ENCODE results near the gene MUSTN1. TPM values are rescaled to one million over a fixed set of nuclear protein-coding genes. Genes with fewer than 3 reads are reported as not detected.

The MUSTN1 gene
- total RNA-seq, result 3.4 and 4.1 TPM in 2 replicates
- long read RNA-seq, partial matches to known transcripts, result 0 of 1 reads
- long read RNA-seq, other reads (novel, unspliced or antisense), result 0 of 1 reads

DNA sequence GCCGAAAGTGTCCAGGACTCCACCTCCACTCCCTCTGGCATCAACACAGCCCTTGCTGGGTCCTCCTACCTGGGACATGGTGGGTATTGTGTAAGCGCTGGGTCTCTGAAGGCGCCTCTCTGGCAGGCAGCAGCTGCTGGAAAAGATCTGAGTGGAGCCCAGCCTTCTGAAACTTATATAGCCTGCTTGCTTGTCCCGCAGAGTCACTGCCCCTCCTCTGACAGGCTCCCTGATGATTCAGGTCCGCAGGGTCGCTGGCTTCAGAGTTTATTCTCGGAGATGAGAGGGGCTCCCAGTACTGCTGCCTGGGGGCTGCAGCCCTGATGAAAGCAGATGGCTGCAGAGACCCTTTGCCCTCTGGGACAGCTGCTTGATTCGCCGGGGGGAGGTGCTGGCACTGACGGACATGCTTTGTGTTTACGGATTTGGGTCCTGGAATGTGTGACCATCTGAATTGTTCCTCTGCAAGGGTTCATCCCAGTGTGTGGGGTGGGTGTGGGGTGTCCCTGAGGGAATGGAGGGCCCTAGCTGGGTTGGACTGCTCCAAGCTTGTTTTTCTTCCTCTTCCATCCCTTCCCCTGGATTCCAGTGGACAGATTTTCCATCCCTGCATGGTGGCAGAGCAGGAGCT, at the start of gene MUSTN1:
Gene MUSTN1 (minus strand): TSS at position 149 of the 631 bp plus-strand sequence. CDS start 71 bp downstream, at position 78.
- Mint-ChIP-seq H3K27ac (ENCODE audit: unreplicated experiment) (peak within 1 kb of the TSS; percentile 91), H3K4me3 (peak within 1 kb of the TSS; percentile 64), H3K27me3 (ENCODE audit: low read depth) (no peaks in the 10 kb centered on the region), H3K36me3 (ENCODE audit: low read depth) (no peaks in the 10 kb centered on the region), H3K9me3 (no peaks in the 10 kb centered on the region), H3K4me1 (peaks cover 34% of the 10 kb centered on the region)
- DNase-seq (ENCODE audit: low read depth, low spot score), result peak; percentile 37
- TF ChIP-seq, protein P1, sequence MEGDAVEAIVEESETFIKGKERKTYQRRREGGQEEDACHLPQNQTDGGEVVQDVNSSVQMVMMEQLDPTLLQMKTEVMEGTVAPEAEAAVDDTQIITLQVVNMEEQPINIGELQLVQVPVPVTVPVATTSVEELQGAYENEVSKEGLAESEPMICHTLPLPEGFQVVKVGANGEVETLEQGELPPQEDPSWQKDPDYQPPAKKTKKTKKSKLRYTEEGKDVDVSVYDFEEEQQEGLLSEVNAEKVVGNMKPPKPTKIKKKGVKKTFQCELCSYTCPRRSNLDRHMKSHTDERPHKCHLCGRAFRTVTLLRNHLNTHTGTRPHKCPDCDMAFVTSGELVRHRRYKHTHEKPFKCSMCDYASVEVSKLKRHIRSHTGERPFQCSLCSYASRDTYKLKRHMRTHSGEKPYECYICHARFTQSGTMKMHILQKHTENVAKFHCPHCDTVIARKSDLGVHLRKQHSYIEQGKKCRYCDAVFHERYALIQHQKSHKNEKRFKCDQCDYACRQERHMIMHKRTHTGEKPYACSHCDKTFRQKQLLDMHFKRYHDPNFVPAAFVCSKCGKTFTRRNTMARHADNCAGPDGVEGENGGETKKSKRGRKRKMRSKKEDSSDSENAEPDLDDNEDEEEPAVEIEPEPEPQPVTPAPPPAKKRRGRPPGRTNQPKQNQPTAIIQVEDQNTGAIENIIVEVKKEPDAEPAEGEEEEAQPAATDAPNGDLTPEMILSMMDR (conservative IDR thresholded peaks at IDR 0.05), result no peak

DNA sequence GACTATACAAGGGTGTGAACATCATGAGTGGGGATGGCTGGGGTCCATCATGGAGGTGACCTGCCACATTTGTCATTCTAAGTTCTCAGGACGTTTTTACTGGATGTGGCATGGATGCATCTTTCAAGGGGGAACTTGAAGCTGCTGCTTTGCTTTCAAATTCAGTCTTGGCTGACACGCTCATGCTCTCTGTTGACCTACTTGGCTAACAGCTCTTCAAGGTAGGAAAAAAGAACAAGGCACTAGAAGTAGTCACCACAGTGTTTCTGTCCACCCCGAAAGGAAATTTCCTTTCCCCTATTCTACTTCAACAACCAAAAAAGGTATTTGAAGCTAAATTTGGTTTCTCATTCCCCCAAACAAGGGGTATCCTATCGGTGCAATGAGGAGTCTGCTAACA, 47.6 kb upstream of the MUSTN1 start:
- H3K27me3 Mint-ChIP-seq (ENCODE audit: low read depth), result no peaks in the 10 kb centered on the region
- no peak for DNase-seq (ENCODE audit: low read depth, low spot score)
- peaks cover 22% of the 10 kb centered on the region for H3K36me3 Mint-ChIP-seq (ENCODE audit: low read depth)
- H3K9me3 Mint-ChIP-seq, result no peaks in the 10 kb centered on the region
- TF ChIP-seq, protein P1 (conservative IDR thresholded peaks at IDR 0.05), result no peak
- no peak overlapping the region for H3K27ac Mint-ChIP-seq (ENCODE audit: unreplicated experiment)
- H3K4me1 Mint-ChIP-seq, result peaks cover 4% of the 10 kb centered on the region
- no peak overlapping the region for H3K4me3 Mint-ChIP-seq

DNA sequence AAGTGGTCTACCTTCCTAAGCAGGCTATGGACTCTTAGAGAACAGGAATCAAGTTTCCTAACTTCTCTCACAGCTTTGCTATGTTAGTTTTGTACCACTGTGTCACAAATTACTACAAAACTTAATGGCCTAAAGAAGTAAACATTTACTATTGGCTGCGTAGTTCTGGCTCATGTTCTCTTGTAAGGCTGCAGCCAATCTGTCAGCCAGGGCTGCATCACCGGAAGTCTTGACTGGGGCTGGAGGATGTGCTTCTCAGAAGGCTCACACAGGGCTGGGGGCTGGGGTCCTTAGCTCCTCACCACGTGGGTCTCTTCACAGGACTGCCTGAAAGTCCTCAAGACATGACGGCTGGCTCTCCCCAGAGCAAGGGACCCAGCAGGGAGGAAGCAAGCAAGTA, 47.1 kb upstream of the MUSTN1 start:
- H3K4me1 Mint-ChIP-seq, result peaks cover 4% of the 10 kb centered on the region
- TF ChIP-seq, protein P1 (conservative IDR thresholded peaks at IDR 0.05), result no peak
- no peak for DNase-seq (ENCODE audit: low read depth, low spot score)
- H3K27ac Mint-ChIP-seq (ENCODE audit: unreplicated experiment), result peak overlapping the region; percentile 19
- no peaks in the 10 kb centered on the region for H3K27me3 Mint-ChIP-seq (ENCODE audit: low read depth)
- H3K4me3 Mint-ChIP-seq, result no peak overlapping the region
- no peaks in the 10 kb centered on the region for H3K9me3 Mint-ChIP-seq
- H3K36me3 Mint-ChIP-seq (ENCODE audit: low read depth), result peaks cover 22% of the 10 kb centered on the region

DNA sequence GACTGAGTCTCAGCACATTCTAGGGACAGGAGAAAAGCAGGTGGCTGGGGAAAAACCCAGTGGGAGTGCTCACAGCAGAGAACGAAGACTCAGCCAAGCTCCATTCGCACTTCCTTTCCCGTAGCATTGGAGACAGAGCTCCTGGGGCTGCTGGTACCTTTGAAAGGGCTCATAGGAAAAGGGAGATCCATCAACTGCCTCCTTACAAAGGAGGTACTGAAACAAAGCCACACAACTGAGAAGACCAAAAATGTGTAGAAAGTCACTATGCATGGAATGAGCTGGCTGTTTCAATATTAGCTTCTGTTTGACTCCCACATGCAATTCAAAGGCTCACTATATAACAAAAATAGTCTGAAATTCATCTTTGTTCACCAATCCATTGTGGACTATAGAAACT, 45.7 kb upstream of the MUSTN1 start:
- Mint-ChIP-seq H3K36me3 (ENCODE audit: low read depth) (peaks cover 17% of the 10 kb centered on the region), H3K9me3 (no peaks in the 10 kb centered on the region), H3K27ac (ENCODE audit: unreplicated experiment) (no peak overlapping the region), H3K27me3 (ENCODE audit: low read depth) (no peaks in the 10 kb centered on the region), H3K4me1 (peaks cover 4% of the 10 kb centered on the region), H3K4me3 (no peak overlapping the region)
- TF ChIP-seq, protein P1 (conservative IDR thresholded peaks at IDR 0.05), result no peak
- no peak for DNase-seq (ENCODE audit: low read depth, low spot score)

DNA sequence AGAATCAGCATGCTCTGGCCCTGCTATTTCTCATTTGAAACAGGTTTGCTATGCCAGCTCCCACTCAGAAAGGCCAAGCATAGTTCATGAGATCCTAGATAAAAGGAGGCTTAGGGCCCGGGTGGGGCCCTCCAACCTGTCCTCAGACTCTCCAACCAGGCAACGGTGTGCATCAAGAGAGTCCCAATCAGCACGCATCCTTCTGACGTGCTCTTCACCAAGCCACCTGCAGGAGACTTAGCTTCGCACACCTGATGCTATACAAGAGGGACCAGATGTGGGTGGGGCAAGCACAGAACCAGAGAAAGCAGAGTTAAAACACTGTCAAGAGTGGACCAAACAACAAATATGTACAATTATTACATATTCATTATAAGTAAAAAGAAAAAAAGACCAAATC, 45.2 kb upstream of the MUSTN1 start:
- no peaks in the 10 kb centered on the region for H3K27me3 Mint-ChIP-seq (ENCODE audit: low read depth)
- no peak overlapping the region for H3K4me3 Mint-ChIP-seq
- H3K9me3 Mint-ChIP-seq, result no peaks in the 10 kb centered on the region
- peaks cover 12% of the 10 kb centered on the region for H3K36me3 Mint-ChIP-seq (ENCODE audit: low read depth)
- no peak for DNase-seq (ENCODE audit: low read depth, low spot score)
- TF ChIP-seq, protein P1 (conservative IDR thresholded peaks at IDR 0.05), result no peak
- no peak overlapping the region for H3K27ac Mint-ChIP-seq (ENCODE audit: unreplicated experiment)
- H3K4me1 Mint-ChIP-seq, result peaks cover 4% of the 10 kb centered on the region
